ENCODE measurements around the gene ZNF536.

GRCh38 chr19:30488191-30488590 lies 116.0 kb downstream of the ZNF536 start:
- TF ChIP-seq CTCF (conservative IDR thresholded peaks at IDR 0.05 in 1 of 2, IDR thresholded peaks at IDR 0.05 in 1 of 2; ENCODE audit: low read depth in 1 of 2, low read length in 2 of 2) (no peak), EZH2 (IDR thresholded peaks at IDR 0.05; ENCODE audit: low read length, missing control alignments) (no peak)
